ENCODE data around the gene KIF17.

KIF17 gene

DNA sequence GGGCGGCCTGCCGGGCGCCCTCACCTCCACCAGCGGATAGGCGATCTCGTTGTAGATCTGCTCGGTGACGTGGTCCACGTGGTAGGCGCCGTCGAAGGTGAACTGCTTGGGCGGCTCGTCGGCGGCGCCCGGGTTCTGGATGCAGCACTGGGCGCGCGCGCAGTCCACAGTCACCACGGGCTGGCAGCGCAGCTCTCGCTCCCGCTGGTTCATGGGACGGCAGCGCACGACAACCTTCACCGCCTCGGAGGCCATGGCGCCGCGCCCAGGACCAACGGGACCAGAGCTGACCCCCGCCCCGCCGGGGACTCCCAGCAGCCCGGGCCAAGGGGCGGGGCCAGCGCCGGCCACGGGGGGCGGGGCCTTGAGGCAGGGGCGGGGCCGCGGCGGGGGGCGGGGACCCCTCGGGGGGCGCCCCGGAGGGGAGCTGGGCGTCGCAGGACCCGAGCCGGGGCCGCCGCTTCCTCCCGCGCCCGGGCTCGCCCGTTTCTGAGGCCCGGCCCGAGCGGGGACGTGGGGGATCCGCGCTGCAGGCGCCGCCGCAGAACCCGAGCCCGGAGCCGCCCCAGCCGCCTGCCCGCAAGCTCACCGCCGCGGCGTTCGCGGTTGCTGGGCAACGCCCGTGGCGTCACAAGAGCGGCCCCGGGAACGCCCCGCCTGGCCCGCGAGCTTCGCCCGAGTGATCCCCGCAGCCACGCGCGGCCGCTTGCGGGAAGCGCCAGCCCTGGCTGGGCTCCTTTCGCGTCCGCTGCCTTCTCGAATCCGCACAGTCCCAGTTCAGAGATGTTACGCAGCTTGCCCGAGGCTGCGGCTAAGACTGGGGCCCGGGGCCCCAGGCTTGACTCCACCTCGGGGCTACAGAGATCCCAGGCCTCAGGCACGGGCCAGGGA lies at the start of gene KIF17:
Gene KIF17, minus strand, starts transcription at position 556 of the 891 bp plus-strand sequence. Its CDS starts 301 bp downstream, at position 255.
- peak; percentile 83 for DNase-seq (ENCODE audit: low spot score)

DNA sequence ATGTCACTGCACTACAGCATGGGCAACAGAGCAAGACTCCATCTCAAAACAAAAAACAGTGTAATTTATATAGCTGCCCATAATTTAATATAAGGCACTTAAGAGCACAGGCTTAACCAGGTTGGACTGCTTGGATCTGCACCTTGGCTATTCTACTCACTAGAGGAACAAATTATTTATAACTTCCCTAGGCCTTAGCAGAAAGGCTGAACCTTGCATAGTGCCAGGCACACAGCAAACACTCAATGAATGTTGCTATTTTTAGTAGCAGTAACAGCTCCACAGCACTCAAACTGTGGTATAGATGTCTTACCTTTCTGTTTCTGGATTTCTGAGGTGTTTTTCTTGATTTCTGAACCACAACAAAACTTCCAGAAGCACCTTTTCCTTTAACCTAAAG lies 49.5 kb upstream of the KIF17 start:
- no peak for DNase-seq (ENCODE audit: low spot score)

DNA sequence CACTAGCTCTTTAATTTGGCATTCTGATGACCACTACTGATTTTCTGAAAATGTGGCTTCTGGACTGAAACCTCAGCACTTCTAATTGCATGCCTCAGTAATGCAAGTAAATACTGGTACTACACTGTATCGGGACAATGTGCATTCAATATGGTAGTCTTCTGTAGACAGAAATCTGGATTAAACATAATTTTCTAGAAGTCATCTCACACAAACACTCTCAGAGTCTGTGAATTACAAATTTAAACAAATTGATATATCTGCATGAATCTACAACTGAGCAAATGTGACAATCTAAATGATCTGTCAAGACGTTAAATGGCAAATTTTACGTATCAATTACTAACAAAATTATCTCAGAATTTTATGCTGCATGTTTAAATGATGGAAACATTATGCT lies 45.6 kb upstream of the KIF17 start:
- no peak for DNase-seq (ENCODE audit: low spot score)

DNA sequence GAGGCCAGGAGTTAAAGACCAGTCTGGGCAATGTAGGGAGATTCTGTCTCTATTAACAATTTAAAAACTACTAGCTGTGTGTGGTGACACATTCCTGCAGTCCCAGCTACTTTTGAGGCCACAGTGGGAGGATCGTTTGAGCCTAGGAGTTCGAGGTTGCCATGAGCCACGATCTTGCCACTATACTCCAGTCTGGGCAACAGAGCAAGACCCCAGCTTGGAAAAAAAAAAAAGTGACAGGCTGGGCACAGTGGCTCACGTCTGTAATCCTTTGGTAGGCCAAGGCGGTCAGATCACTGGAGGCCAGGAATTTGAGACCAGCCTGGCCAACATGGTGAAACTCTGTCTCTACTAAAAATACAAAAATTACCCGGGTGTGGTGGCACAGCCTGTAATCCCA lies 42.5 kb upstream of the KIF17 start:
- no peak for DNase-seq (ENCODE audit: low spot score)

DNA sequence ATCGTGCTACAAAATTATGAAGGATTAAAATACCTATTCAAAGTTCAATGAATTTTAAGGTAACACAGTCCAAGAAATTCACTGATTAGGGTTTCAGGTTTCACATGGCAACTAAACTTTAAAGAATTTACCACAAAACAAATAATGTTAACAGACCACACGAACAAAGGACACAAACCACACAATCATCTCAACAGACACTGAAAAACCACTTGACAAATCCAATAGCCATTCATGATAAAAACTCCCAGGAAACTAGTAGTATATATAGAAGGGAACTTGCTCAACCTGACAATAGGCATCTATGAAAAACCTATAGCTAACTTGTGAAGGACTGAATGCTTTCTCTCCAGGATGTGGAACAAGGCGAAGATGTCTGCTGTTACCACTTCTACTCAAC lies 35.8 kb upstream of the KIF17 start:
- DNase-seq (ENCODE audit: low spot score), result no peak

DNA sequence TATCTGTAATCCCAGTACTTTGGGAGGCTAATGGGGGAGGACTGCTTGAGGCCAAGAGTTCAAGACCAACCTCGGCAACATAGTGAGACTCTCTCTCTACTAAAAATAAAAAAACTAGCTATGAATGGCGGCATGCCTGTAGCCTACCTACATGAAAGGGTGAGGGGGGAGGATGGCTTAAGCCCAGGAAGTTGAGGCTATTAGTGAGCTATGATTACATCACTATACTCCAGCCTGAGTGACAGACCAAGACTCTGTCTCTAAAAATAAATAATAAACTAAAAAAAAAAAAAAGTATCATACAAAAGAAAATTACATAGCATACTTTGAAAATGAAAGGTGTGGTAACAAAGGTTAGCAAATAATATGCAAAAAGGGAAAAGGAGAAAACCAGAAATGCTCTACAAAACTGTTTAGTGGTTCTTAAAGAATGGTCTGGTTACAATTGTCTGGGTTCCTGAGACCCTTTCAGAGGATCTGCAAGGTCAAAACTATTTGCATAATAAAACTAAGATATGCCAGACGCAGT lies 33.7 kb upstream of the KIF17 start:
- no peak for DNase-seq (ENCODE audit: low spot score)

DNA sequence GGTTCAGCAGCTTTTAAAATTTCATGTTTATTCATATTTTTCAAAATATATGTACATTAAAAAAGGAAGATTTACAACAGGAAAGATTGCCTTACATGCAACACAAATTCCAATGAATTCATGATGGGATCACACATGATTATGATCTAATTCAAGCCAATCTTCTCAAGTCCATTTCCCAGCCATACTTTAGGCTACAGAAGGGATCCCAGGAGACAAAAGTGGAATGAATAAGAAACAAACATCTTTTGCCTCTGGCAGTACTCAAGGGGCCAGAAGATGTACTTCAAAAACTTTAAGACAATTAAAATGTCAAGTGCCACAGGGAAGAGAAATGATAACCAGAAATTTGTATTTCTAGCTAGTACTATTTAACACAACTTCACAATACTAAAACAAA lies 24.9 kb upstream of the KIF17 start:
- DNase-seq (ENCODE audit: low spot score), result no peak

DNA sequence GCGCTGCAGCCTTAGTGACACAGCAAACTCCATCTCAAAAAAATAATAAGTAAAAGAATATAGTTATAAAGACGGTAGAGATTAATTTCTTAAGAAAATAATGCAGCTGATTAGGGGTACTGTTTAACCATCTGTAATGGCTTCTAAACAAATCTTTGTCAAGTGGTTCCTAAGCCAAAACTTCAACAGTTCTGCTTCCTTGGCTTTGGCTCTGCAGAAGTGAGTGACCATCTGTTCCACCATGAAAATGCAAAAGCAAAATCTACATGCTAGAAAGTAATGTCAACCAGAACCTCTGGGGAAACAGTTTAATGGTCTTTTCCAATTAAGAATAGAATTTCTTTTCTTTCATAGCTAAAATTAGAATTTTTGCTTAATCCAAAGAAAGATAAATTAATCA lies 23.0 kb upstream of the KIF17 start:
- DNase-seq (ENCODE audit: low spot score), result no peak

DNA sequence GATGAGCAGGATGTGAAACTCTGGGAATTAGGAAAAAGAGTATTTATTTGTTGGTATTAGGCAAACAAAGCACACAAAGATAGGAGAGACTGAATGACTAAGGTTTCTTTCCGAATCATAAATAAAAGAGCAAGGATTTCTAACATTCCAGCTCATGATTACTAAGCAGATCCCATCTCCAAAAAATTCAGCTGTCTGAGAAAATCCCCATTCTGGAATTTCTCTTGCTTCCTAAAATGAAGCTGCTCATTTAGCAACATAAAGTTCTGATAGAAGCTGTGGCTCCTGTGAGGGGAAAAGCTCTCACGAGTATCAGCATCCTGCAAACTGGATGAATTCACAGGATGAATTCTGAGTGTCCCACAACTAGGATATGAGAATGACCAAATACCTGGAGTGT lies 21.4 kb upstream of the KIF17 start:
- DNase-seq (ENCODE audit: low spot score), result no peak

DNA sequence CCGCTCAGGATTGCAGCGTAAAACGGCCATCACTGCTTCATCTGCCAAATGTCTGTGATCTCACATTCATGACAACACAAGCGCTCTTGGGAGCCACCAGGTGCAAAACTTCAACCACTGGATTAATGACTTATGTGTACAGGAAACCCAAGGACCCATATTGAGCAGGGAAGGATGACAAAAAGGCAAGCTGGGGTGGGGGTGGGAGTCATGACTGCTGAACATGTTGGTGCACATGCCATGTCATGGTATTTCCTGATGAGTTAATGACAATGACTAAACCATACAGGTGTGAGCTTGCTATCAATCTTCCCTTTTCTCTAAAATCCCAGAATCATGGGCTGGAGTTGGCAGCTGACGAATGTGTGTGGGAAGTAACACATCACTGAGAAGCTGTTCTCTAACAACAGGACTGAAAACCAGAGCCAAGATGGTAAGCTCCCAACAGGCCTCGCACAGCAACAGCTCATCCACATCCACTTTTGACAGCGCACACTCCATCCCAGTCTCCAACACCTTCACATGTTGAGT lies 17.8 kb upstream of the KIF17 start:
- DNase-seq (ENCODE audit: low spot score), result no peak

DNA sequence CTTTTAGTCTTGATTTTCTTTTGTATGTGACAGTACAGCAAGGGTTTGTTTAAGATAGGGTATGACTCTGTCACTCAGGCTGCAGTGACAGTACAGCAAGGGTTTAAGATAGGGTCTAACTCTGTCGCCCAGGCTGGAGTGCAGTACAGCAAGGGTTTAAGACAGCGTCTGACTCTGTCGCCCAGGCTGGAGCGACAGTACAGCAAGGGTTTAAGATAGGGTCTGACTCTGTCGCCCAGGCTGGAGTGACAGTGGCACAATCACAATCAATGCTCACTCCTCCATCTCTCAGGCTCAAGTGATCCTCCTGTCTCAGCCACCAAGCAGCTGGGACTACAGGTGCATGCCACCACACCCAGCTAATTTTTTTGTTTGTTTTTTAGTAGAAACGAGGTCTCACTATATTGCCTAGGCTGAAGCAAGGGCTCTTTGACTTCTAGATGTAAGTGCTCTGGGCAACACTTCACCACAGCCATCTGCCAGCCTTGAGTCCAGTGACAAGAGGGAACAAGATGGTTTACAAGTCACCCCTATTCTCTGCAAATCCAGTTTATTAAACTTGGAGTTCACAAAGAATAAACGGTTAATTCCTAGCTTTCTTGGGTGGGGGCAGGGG lies 15.7 kb upstream of the KIF17 start:
- DNase-seq (ENCODE audit: low spot score), result no peak

DNA sequence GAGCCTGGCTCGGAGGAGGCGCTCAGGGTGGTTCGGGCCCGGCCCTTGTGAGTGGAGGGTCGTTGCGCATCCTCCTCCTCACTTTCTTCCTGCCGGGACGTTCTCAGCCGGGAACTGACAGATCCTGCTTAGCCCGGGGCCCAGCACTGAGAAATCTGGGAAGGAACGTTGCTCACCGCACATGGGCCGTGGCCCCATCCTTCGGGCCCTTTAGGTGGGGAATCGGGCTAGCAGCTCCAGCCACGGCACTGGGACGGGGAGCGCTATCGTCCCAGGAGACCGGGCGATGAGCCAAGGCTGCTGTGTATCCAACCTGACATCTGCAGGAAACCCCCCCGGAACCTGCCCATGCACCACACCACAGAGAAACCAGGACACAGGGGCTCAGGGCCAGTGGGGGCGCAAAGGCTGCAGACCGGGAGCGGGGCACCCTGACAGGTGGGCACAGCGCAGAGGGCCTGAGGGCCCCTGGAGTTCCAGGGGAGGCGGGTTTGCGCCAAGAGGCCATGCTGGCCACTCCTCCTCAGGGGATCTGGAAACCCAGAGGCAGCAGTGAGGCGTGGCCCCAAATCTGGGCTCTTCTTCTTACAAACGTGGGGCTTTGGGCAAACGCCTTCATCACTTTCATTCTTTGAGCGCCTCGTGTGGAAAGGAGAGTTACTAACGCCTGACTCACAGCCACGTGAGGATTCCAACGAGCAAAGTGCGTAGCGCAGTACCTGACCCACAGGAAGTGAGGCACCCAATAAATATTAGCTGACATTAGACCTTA lies 15.0 kb upstream of the KIF17 start, which contains the start of gene SH2D5:
Gene SH2D5, minus strand, starts transcription at position 116 of the 772 bp plus-strand sequence. CDS start 4,659 bp downstream, outside the sequence.
- DNase-seq (ENCODE audit: low spot score), result peak; percentile 62

DNA sequence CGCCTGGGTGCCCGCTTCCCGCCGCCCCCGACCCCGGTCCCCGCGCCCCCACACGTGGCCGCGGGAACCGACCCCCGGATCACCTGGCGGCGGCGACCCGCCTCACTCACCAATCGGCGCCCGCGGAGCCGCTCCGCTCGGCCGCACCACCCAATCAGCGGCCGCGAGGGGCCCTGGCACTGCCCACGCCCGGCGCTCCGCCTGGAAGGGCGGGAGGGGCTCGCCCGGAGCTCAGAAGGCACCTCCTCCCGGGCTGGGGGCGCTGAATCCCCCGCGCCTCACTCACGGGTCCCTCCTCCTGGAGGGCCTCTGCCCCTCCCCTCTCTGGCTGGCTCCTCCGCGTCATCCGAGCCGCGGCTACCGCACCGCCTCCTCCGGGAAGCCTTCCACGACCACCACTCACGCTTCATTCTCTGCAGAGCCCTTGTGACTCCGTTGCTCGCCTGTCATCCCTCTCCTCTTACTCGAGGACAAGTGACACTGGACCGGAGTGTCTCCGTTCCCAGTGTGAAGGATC lies 14.3 kb upstream of the KIF17 start:
- DNase-seq (ENCODE audit: low spot score), result peak; percentile 79

DNA sequence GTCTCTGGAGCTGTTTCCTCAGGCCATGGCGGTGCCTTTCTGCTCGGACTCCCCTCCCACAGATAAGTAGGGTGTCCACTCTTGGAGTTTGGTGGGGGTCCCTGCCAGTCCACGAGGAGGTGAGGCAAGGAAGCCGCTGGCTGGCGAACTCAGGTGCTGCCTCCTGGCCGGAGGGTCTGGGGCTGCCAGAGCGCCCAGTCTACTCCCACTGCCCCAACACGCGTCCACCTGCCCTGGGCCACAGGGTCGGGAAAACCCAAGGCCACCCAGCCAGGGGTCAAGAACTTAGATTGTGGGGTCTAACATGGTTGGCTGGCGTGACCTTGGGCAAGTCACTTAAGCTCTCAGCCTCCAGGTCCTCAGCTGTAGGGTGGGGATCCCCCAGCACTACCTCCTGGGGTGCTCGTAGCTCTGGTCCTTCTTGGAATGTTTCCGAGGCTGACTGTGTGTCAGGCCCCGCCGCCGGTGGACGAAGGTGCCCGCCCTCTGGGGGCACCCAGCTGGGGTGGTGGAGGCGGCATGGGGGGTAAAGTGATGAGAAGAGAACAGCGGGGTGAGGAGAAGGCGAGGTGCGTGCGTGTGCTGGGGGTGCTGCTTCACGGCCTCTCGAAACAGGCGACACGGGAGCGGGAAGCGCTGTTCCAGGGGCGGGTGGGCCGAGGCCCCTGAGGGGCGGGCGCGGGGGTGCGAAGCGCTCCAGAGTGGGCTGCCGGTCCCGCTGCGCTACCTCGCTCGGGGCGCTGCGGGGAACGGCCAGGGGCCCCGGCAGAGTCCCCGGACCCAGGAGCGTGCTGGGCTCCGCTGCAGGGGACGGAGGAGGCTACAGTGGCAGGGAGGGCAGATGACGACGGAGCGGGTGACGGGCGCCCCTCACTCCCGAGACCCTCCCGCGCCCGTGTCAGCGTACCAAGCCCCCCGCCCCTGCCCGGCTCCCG lies 13.5 kb upstream of the KIF17 start:
- no peak for DNase-seq (ENCODE audit: low spot score)

DNA sequence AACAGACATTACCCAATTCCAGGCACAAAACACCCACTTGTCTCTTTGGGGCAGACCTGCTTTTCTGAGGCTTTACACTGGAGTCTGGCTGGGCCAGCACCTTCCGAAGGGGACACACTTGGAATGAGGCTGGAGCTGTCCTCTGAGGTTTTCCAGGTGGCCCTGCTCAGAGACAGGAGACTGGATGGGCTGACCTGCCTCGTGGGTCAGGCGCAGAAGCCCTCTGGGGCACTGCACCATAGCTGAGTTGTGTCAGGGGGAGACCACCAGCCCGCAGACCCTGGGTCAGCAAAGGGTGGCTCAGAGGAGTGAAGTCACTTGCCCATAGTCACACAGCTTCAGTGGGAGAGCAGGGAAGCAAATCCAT lies 12.9 kb upstream of the KIF17 start:
- DNase-seq (ENCODE audit: low spot score), result no peak

DNA sequence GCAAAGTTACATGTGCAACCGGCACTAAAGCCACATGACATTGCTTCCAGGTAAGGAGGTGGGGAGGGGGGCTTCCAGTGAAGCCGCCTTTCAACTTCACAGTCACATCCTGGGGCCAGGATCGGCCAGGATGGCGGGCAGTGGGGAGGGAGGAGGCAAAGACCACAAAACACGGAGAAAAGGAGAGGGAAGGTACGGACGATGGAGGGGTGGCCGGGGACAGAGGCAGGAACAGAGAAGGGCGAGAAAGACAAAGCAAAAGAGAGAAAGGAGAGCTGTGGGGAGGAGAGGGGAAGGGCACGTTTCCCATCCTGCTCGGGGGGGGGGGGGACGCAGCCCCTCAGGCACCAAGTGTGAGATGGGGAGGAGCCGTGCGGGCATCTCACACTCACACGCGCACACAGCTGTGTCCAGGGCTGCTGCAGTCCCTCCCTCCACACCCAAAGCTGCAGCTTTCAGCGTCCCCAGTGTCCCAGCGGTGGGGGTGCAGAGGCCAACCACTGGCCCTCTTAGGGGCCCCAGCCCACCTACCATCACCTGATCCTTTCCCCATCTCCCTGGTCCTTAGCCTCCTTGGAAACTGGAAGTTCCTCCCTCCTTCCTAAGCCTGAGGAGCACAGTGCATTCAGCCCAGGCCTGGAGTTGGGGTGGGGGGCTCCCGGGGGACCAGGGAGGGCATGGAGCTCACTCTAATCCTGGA lies 12.3 kb upstream of the KIF17 start:
- no peak for DNase-seq (ENCODE audit: low spot score)

DNA sequence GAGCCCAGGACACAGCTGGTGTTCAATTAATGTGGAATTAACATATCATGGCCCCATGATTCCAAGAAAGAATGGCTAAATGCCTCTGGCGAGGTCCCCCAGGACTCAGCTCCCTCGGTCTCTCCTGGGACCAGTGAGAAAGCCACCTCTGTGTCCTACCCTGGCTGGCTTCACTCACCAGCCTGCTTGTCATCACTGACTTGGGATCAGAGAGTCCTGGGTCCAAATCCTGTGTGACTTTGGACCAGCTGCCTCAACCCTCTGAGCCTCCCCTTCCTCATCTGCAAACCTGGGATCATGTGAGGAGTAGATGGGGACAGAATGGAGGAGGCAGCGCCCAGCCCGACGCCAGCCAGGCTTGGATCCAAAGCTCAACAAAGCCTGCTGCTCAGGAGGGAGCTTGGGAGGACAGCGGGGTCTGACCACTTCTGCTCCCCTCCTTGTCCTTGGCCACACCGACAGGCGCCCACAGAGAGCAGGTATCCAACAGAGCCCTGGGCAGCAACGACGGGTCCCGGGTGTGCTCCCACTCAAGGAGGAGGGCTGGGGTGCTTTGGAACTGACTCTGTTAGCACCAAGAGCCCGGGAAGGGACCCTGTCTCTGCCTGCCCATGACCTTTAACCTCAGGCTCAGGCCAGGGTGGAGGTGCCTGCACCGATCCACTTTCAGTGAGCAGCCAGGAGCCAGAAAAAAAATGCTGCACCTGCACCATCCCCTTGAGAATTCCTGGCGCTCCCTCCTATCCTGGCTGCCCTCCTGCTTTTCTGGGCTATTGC lies 11.5 kb upstream of the KIF17 start:
- DNase-seq (ENCODE audit: low spot score), result no peak

DNA sequence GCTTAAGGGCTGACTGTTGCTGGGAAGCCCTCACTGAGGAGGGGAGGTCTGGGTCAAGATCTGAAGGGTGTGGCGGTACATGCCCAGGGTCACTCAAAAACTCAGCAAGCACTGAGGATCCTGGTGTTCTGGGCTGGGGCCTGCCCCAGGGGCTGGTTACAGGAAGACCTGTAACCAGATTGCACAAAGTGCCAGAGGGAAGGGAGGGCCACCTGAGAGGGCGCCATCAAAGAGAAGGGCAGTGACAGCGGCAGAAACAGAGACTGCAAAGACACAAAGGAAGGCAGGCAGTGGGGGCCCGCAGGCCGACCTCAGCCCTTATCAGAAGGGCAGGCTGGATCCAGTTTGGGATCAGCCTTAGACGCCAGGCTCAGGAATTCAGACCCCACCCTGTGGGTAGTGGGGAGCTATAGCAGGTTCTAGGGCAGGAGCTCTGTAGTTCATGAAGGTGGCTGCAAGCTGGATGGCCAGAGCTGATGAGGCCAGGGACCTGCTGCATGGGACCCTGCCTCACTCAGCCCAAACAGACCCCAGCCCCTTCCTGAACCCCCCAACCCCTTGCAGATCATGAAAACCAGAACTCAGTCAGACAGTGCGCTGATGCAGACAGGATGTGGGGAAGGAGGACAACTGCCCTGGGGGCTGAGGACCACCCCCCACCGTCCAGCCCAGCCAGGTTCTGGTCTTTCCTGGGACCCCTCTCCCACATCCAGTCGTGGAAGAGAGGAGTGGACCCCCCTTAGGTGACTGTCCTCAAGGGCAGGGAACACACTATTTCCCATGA lies 10.8 kb upstream of the KIF17 start:
- peak; percentile 51 for DNase-seq (ENCODE audit: low spot score)

Data from left forelimb (tissue), 1 donor.